Trophoblast cell (in vitro differentiated cells and primary cell): ENCODE data around the gene CDNF.

ENCODE experiments used
- DNase-seq, 2 donors: peaks; one replicate each; pipeline ENCODE4 v3.0.0-alpha.2; 2016
- H2AFZ ChIP-seq: 2 replicates; pipeline ENCODE4 v1.6.1; 2013; ENCODE audit warnings: low read length, moderate library complexity, mild to moderate bottlenecking; ENCODE audit not compliant: insufficient read depth, poor library complexity
- H2AK5ac ChIP-seq: 2 replicates; pipeline ENCODE4 v1.6.1; 2013; ENCODE audit warnings: mild to moderate bottlenecking, low read length
- H2BK120ac ChIP-seq: 2 replicates; pipeline ENCODE4 v1.6.1; 2013; ENCODE audit warnings: low read length, mild to moderate bottlenecking, moderate library complexity; ENCODE audit not compliant: insufficient read depth, poor library complexity
- H2BK12ac ChIP-seq: 2 replicates; pipeline ENCODE4 v1.6.1; 2013; ENCODE audit warnings: mild to moderate bottlenecking, low read length, moderate library complexity
- H2BK5ac ChIP-seq: 2 replicates; pipeline ENCODE4 v1.6.1; 2013; ENCODE audit warnings: low read length, low read depth, moderate library complexity, mild to moderate bottlenecking; ENCODE audit not compliant: poor library complexity
- H3K14ac ChIP-seq: 2 replicates; pipeline ENCODE4 v1.6.1; 2013; ENCODE audit warnings: mild to moderate bottlenecking, low read length
- H3K18ac ChIP-seq: 2 replicates; pipeline ENCODE4 v1.6.1; 2013; ENCODE audit warnings: mild to moderate bottlenecking, low read length
- H3K23ac ChIP-seq: 2 replicates; pipeline ENCODE4 v1.6.1; 2013; ENCODE audit warnings: low read length
- H3K27ac ChIP-seq: 2 replicates; pipeline ENCODE4 v1.5.1; 2013; ENCODE audit warnings: low read depth, mild to moderate bottlenecking, inconsistent platforms, low read length, moderate library complexity
- H3K27me3 ChIP-seq: 2 replicates; pipeline ENCODE4 v1.6.1; 2013; ENCODE audit warnings: inconsistent platforms, mild to moderate bottlenecking, low read length, moderate library complexity; ENCODE audit not compliant: insufficient read depth
- H3K36me3 ChIP-seq, 2 experiments: 1 replicate in 1 of 2; 2 replicates in 1 of 2; pipeline ENCODE4 v1.6.1; 2013; ENCODE audit warnings: low read length in 2 of 2, mild to moderate bottlenecking in 2 of 2, moderate library complexity in 1 of 2; ENCODE audit not compliant: insufficient read depth in 2 of 2, control insufficient read depth in 1 of 2
- H3K4ac ChIP-seq: 2 replicates; pipeline ENCODE4 v1.6.1; 2013; ENCODE audit warnings: low read depth, mild to moderate bottlenecking, low read length, moderate library complexity
- H3K4me1 ChIP-seq, 2 experiments: 1 replicate in 1 of 2; 2 replicates in 1 of 2; pipeline ENCODE4 v1.6.1; 2013; ENCODE audit warnings: low read length in 2 of 2, mild to moderate bottlenecking in 2 of 2, moderate library complexity in 1 of 2; ENCODE audit not compliant: insufficient read depth in 2 of 2, control insufficient read depth in 1 of 2
- H3K4me2 ChIP-seq: 2 replicates; pipeline ENCODE4 v1.6.1; 2013; ENCODE audit warnings: inconsistent platforms, mild to moderate bottlenecking, low read length, moderate library complexity
- H3K4me3 ChIP-seq: 2 replicates; pipeline ENCODE4 v1.5.1; 2013; ENCODE audit warnings: mild to moderate bottlenecking, low read depth, low read length, inconsistent platforms
- H3K79me1 ChIP-seq: one replicate; pipeline ENCODE4 v1.6.1; 2013; ENCODE audit warnings: low read length
- H3K79me2 ChIP-seq: 2 replicates; pipeline ENCODE4 v1.6.1; 2013; ENCODE audit warnings: low read length, mild to moderate bottlenecking; ENCODE audit not compliant: control insufficient read depth, insufficient read depth, poor library complexity
- H3K9ac ChIP-seq: 2 replicates; pipeline ENCODE4 v1.6.1; 2013; ENCODE audit warnings: mild to moderate bottlenecking, low read length
- H3K9me3 ChIP-seq: 2 replicates; pipeline ENCODE4 v1.6.1; 2013; ENCODE audit warnings: low read depth, mild to moderate bottlenecking, control low read depth, inconsistent platforms, low read length; ENCODE audit not compliant: insufficient read depth
- H4K12ac ChIP-seq: 2 replicates; pipeline ENCODE4 v1.6.1; 2013; ENCODE audit warnings: low read depth, mild to moderate bottlenecking, low read length, moderate library complexity
- H4K8ac ChIP-seq: 2 replicates; pipeline ENCODE4 v1.6.1; 2013; ENCODE audit warnings: low read depth, mild to moderate bottlenecking, low read length, moderate library complexity
- H4K91ac ChIP-seq: one replicate; pipeline ENCODE4 v1.6.1; 2013; ENCODE audit warnings: low read depth, mild to moderate bottlenecking, low read length, moderate library complexity
- WGBS: extraction: QIAGEN DNeasy Blood & Tissue Kit; methylation state at CpG from one replicate; pipeline ENCODE4 v1.1.7; 2013; ENCODE audit warnings: missing lambda C conversion rate; ENCODE audit not compliant: insufficient read length, insufficient coverage; ENCODE audit errors: extremely low coverage; 5-methylcytosine and 5-hydroxymethylcytosine counted together

The CDNF gene

DNA sequence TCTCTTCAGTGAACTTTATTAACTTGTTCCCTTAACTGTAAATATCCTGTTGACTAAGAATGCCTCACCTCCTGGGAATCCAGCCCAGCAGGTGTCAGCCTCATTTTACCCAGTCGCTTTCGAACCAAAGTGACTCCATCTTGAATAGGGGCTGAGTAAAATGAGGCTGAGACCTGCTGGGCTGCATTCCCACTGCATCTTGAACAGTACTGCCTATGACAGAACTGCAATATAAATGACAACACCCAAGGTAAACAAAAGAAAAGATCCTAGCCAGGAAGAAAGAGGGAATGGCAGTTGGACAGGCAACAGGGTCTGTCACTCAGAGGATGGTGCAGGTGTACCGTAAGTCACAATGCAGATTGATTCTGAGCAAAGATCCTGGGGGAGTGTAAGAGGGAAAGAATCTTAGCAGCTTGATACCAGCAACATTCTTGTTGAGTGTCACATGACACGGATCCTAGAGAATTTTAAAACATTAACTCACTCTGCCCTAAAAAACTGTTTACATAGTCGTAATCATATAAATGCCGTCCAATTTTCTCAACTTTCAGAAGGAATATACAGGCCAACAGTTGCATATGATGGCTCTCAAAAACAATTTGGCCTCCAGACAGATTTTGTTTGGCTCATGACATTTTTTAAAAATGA lies 58.7 kb downstream of the CDNF start:
- Histone ChIP-seq H3K4me2 (no peak overlapping the region), H4K8ac (no peak overlapping the region), H4K91ac (no peak overlapping the region), H2BK12ac (no peak overlapping the region), H3K36me3 (no peaks in the 10 kb centered on the region), H3K79me2 (no peaks in the 10 kb centered on the region), H3K27ac (no peak overlapping the region), H3K14ac (no peak overlapping the region), H3K9ac (no peak overlapping the region), H4K12ac (no peak overlapping the region), H3K4me1 (peaks cover 8 to 16% of the 10 kb centered on the region in 2 experiments), H2BK5ac (no peak overlapping the region), H3K4ac (no peak overlapping the region), H2AK5ac (no peak overlapping the region), H2AFZ (no peak overlapping the region), H3K18ac (no peak overlapping the region), H3K4me3 (no peak overlapping the region), H3K23ac (no peak overlapping the region), H3K27me3 (no peaks in the 10 kb centered on the region), H3K79me1 (peaks cover 1% of the 10 kb centered on the region), H2BK120ac (no peak overlapping the region), H3K9me3 (peaks cover 2% of the 10 kb centered on the region)
- peak; percentile 81 to 97 for DNase-seq
- WGBS, result no CpG with 5 or more reads among the region's 6 CpGs

DNA sequence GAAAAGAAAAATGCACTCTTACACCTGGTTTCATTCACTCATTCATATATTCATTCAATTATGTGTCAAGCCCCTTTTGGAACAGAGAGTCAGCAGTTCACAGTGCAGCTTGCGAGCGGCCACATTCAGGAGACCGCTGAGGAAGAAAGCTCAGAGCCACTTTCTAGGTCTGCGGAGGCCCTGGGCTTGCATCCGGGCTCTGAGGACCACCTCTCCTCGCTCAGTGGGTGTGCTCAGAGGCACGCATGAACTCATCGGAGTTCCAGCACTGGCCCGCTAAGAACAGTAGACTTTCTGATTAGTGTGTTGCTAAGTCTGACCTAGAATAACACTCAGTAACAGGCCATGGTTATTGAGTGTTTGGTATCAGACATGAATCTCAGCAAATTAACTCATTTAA lies 61.3 kb downstream of the CDNF start:
- no peak overlapping the region for H4K8ac ChIP-seq
- no peak overlapping the region for H3K27ac ChIP-seq
- H3K4me3 ChIP-seq, result no peak overlapping the region
- no peak overlapping the region for H3K23ac ChIP-seq
- no peak overlapping the region for H3K4ac ChIP-seq
- H3K14ac ChIP-seq, result no peak overlapping the region
- no peak overlapping the region for H3K4me2 ChIP-seq
- H3K79me2 ChIP-seq, result no peaks in the 10 kb centered on the region
- no peak overlapping the region for H2AK5ac ChIP-seq
- no peak overlapping the region for H2AFZ ChIP-seq
- no peak overlapping the region for H3K9ac ChIP-seq
- H4K91ac ChIP-seq, result no peak overlapping the region
- no peak for DNase-seq
- H3K9me3 ChIP-seq, result peaks cover 2% of the 10 kb centered on the region
- H2BK5ac ChIP-seq, result no peak overlapping the region
- no peak overlapping the region for H2BK12ac ChIP-seq
- no peak overlapping the region for H2BK120ac ChIP-seq
- WGBS, result no CpG with 5 or more reads among the region's 9 CpGs
- H3K36me3 ChIP-seq, result no peaks in the 10 kb centered on the region
- peaks cover 2 to 5% of the 10 kb centered on the region in 2 experiments for H3K4me1 ChIP-seq
- H4K12ac ChIP-seq, result no peak overlapping the region
- H3K27me3 ChIP-seq, result no peaks in the 10 kb centered on the region
- H3K79me1 ChIP-seq, result no peaks in the 10 kb centered on the region
- no peak overlapping the region for H3K18ac ChIP-seq

DNA sequence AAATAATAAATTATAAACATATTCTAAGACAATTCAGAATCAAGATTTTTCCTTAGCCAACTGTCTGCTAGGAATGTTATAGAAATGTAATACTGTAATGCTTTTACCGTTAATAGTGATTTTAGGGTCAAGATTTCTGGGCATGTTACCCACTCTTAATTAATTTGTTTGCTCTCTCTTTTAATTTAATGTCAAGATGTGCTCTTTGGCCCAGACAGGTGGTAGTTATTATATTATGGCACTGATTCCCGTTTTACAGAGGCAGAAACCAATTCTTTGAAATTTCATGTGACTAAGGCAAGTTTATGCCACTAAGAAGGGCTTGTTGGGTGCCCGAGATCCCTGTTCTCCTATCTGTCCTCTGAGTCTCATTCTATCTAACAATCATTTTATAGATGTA lies 62.2 kb downstream of the CDNF start:
- H3K79me2 ChIP-seq, result no peaks in the 10 kb centered on the region
- peaks cover 0 to 4% of the 10 kb centered on the region in 2 experiments for H3K4me1 ChIP-seq
- no peak overlapping the region for H3K4ac ChIP-seq
- H3K9me3 ChIP-seq, result peaks cover 2% of the 10 kb centered on the region
- no peak overlapping the region for H3K27ac ChIP-seq
- H3K27me3 ChIP-seq, result no peaks in the 10 kb centered on the region
- no peak overlapping the region for H4K8ac ChIP-seq
- no peak for DNase-seq
- no peak overlapping the region for H4K12ac ChIP-seq
- no peaks in the 10 kb centered on the region for H3K36me3 ChIP-seq
- no peak overlapping the region for H2AFZ ChIP-seq
- H3K18ac ChIP-seq, result no peak overlapping the region
- H2AK5ac ChIP-seq, result no peak overlapping the region
- H3K4me3 ChIP-seq, result no peak overlapping the region
- no peak overlapping the region for H2BK120ac ChIP-seq
- no peak overlapping the region for H3K14ac ChIP-seq
- H3K4me2 ChIP-seq, result no peak overlapping the region
- H3K23ac ChIP-seq, result no peak overlapping the region
- WGBS, result no CpG with 5 or more reads among the region's 3 CpGs
- H2BK5ac ChIP-seq, result no peak overlapping the region
- no peaks in the 10 kb centered on the region for H3K79me1 ChIP-seq
- no peak overlapping the region for H3K9ac ChIP-seq
- H4K91ac ChIP-seq, result no peak overlapping the region
- no peak overlapping the region for H2BK12ac ChIP-seq

DNA sequence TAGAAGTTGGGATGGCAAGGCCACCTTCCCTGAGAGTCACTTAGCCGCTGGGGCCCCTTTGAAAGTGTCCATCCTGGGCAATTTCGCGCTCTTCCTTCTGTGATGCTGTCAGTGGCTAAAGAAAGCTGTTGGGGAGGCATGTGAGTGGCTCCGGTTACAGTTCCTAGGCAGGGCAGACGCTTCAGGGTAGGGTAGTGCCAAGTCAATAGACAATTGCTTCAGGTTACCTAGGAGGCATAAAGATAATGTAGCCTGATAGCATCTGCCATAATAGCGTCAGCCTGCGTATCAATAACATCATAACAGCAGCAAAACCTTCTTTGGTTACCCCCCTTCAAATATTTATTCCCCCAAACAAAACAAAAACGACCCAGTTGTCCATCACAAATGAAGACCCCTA lies 63.0 kb downstream of the CDNF start, which contains the start of gene FAM107B:
FAM107B (minus strand) TSS at position 101 of the 400 bp plus-strand sequence. CDS start 234 bp downstream, outside the sequence.
- WGBS, result no CpG with 5 or more reads among the region's 8 CpGs

More for the DNA sequence above, 63.0 kb downstream of the CDNF start, which contains the start of gene FAM107B:
- H3K9ac ChIP-seq, result no peak within 1 kb of the TSS
- H3K14ac ChIP-seq, result no peak within 1 kb of the TSS
- H4K8ac ChIP-seq, result no peak within 1 kb of the TSS
- peaks cover 2% of the 10 kb centered on the region for H3K9me3 ChIP-seq
- no peak within 1 kb of the TSS for H3K23ac ChIP-seq
- DNase-seq, result no peak
- H2BK12ac ChIP-seq, result no peak within 1 kb of the TSS
- H4K12ac ChIP-seq, result no peak within 1 kb of the TSS
- no peak within 1 kb of the TSS for H2AFZ ChIP-seq
- no peak within 1 kb of the TSS for H3K27ac ChIP-seq
- H3K4me2 ChIP-seq, result no peak within 1 kb of the TSS
- no peaks in the 10 kb centered on the region for H3K36me3 ChIP-seq
- H3K18ac ChIP-seq, result no peak within 1 kb of the TSS
- H2BK5ac ChIP-seq, result no peak within 1 kb of the TSS
- H2BK120ac ChIP-seq, result no peak within 1 kb of the TSS
- no peaks in the 10 kb centered on the region for H3K79me1 ChIP-seq
- H2AK5ac ChIP-seq, result no peak within 1 kb of the TSS
- H3K4me3 ChIP-seq, result no peak within 1 kb of the TSS
- H3K4me1 ChIP-seq, result peaks cover 0 to 4% of the 10 kb centered on the region in 2 experiments
- H3K27me3 ChIP-seq, result no peaks in the 10 kb centered on the region
- no peaks in the 10 kb centered on the region for H3K79me2 ChIP-seq
- no peak within 1 kb of the TSS for H3K4ac ChIP-seq
- no peak within 1 kb of the TSS for H4K91ac ChIP-seq
